CD1c-positive myeloid dendritic cell (primary cell): ENCODE data around the gene SYK.
"Not testable (repeated sequence)": the region's sequence is repeated elsewhere in the genome, so short reads cannot be mapped to it uniquely, and the experiment has no call there.

Source experiments
- DNase-seq: peaks from one replicate; pipeline ENCODE4 v3.0.0-alpha.2; 2016; ENCODE audit errors: extremely low spot score

The SYK gene

DNA sequence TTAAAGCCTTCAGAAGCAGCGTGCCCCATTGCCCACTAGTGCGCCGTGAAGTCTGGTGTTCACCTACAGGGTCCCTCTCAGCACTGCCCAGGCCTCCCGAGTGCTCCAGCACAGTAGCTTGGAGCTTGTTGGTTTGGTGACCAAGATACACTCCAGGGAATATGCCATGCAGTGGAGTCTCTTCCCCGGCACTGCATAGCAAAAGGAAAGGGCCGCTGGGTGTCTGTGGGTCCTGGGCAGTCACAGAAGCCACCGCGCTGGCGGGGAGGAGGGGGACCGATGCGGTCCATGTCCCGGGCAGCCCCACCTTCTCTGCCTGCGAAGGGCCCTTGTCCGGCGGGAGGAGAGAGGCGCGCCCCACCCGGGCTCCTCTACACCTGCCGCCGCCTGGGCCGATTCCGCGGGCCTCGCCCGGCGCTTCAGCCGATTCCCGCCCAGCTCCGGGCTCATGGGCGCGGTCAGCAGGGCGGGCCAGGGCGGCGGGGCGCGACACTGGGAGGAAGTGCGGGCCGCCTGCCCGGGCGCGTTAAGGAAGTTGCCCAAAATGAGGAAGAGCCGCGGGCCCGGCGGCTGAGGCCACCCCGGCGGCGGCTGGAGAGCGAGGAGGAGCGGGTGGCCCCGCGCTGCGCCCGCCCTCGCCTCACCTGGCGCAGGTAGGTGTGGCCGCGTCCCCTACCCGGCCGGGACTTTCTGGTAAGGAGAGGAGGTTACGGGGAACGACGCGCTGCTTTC lies at the start of gene SYK:
TSS of gene SYK (plus strand) at position 579 of the 732 bp plus-strand sequence. CDS start 42,080 bp downstream, outside the sequence.
- peak; percentile 93 for DNase-seq

DNA sequence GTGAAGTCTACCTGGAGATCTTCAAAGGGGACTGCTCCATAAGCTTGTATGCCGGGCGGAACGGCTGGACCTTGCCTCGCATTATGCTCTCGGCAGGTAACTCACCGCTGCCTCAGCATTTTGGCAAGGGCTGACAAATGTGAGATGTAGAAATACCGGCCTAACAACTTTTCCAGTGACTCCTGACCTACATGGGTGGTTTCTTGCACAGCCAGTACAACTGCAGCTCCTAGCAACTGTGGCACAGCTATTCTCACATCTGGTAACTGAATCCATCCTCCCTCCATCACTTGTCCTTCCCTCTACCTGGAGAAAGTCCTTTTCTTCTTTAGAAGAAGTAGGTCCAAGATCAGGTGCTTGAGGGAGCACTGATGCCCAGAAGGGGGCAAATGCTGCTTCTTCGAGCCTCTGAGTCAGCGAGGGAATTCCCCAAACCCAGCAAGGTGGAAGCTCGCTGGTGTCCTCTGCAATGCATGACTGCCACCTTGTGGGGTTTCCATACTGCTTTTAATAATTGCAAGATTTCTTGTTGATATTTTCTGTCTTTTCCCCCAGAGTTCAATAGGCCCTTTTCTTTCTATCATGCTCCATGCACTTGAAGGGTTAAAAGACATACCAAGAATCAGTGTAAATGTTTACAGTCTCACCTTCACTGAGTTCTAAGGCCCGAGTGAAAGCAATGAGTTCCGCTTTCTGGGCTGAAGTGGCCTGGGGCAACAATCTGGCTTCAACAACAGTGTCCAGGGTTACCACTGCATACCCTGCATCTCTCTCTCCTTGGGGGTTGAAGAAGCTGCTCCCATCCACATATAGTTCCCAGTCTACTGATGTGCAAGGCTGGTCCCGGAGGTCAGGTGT lies 45.9 kb upstream of the SYK start:
- peak; percentile 73 for DNase-seq

DNA sequence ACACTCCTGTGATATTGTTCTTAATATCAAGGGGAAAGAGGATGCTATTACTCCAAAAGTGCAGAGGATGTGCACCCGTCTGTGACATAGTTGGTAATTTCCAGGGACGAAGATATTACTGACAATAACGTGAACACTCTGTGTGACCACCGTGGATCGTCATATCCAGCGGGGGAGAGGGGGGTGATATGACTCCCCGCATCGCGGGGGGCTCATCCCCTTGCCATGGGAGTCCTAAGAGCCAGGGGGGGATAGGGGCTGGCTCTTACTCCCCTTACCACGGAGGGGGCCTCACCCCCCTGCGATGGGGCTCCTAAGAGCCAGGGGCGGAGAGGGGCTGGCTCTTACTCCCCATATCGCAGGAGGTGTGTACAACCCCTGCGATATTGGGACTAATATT lies 41.0 kb upstream of the SYK start:
- DNase-seq = not testable (repeated sequence)

DNA sequence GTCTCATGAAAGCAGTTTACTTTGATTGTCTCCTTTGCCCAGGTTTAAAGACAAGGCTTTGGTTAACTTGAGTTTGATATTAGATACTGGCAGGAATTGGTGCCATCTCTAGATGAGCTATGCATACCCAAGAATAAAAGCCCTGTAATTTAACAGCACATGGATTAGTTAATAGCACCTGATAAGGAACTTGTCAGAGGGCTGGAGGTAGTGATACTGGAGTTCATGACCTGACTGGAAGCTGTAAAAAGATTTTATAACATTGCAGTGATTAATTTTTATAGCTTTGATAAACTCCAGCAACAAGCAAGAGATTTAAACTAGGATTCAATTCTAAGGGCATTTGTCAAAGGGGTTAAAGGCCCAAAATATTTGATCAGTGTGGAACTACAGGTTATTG lies 34.9 kb upstream of the SYK start:
- no peak for DNase-seq

DNA sequence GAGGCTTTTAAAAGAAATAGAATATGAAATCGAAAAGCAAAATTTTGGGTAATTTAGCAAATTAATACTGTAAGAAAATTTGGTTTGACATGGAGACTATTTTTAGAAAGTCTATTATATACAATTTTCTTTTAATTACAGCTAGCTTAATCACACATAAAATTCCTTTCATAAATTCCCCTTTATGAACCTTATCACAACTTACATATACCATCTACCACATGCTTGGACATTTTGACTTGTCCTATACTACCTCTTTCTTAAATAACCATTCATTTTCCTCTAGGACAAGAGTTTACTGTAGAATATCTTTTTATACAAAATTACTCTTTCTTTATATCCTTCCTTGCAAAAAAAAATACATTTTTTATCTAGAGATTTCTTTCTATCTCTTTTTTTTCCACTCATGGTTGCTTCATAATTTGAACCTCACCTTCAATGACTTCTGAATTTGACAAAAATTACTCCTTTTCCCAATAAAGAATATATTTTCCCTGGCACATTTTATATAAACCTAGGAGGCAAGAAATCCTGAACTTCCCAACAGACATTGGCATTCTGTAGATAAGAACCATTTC lies 34.0 kb upstream of the SYK start:
- DNase-seq = no peak

DNA sequence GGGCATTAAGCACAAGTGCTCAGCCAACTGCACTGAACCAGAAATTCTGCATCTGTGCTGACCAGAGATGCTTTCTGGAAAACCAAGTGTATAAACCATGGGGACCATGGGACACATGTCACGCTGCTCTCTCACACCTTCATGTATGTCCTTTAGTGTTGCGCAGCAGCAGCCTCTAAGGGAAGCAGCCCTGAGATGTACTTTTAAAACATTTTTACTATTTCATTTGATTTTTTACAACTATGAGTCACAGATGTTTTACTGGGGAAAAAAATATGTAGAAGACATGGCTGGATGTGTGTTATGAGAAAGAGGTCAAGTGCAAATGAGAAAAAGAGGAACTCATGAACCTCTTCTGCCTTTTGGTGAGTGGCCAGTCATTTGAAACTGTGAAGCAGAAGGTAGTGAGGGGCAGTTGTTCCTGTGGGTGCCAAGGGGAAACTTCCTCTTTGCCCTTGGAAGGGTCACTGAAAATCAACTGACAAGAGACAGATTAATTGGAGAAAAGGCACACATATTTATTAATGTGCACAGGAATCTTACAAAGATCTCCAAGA lies 31.4 kb upstream of the SYK start:
- DNase-seq = peak; percentile 85

DNA sequence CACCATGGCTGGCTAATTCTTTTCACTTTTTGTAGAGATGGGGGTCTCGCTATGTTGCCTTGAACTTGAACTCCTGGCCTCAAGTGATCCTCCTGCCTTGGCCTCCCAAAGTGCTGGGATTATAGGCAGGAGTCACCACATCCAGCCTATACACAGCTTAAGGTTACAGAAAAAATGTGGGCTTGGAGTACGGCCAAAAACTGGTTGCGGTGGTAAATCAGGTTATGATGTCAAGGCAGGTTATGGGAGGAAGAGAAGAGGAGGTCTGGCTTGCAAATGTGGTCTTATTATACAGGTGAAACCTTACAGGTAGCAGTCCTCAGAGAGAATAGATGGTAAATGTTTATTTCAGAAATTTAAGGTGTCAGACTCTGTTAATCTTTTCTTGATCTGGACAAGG lies 30.7 kb upstream of the SYK start:
- no peak for DNase-seq

DNA sequence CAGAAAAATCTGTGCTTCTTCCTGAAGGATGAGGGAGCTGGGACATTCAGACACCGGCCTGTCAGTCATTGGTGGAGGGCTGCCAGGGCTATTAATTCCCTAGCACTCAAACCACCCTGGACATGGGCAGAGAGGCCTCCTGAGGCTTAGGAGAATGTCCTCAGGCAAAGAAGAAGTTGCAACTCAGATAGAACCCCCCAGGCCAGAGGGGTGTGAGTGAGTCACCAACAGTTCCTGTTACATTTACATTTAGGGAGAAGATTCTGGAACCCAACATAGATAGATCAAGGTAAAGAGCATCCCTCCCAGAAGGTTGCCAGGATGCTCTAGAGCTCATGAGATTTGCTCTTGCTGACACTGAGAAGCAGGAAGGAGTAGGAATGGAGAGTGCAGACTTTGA lies 29.2 kb upstream of the SYK start:
- peak; percentile 63 for DNase-seq

DNA sequence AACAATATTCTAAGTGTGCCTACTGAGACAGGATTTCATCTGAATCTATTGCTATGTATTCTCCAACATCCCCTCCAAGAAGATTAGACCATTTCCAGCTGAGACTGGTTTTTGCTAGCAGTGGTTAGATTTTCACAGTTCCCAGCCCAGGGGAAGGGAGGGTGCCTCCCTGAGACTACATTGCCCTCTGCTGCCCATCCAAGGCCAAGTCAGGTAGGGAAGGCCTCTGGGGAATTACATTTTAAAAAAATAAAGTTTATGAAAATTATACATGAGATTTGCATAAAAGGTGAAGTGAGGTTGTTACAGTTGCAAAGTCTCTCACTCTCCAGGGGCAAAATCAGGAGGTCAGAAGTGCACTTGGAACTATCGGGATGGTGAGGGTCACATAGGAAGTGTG lies 28.0 kb upstream of the SYK start:
- DNase-seq = peak; percentile 25

DNA sequence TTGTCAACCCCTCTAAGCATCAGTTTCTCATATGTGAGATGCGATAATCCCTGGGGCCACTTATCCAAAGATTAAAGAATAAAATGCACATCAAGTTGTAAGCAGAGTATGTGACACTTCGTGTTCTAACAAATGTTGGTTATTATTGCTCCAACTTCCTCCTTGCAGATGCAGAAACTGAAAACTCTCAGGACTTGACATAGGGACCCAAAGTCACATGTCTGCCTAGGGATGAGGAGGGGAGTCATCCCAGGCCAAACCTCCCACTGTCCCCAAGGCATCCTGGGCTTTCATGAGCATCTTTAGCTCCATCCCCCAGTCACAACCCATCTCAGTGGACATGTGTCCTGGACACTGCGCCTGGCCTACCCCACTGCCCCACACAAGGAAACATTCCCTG lies 27.5 kb upstream of the SYK start:
- DNase-seq = peak; percentile 46

DNA sequence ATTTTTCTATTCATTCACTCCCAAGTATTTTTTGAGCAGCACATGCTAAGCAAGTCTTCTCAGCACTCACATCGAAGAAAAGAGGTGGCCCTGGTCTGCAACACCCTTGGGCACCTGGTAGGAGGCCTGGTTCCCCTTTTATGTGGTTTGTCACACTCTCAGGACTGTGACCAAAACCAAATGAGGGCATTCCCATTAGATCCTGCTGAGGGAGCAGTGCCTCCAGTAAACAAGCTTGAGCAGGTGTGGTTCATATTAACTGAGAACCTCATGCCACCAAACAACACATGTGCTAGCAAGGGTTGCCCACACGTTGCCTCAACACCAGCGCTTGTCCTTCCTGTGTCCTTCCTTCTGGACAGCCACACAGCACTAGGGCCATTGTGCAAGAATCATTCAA lies 26.9 kb upstream of the SYK start:
- DNase-seq = peak; percentile 74

DNA sequence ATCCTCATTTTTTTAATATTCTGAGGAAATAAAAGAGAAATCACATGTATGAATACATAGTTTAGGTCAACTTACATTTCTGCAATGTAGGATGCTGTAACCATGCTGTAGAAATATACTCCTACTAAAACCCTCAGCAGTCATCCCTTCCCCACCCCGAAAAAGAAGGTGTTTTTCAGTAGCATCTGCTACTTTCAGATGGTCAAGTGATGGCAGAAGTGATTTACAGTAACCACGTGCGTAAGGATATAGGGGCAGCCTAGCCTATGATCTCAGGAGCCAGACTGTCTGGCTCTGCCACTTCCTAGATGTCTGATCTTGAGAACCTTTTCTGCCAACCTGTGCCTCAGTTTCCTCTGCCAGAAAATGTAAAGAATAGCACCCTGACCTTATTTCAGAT lies 26.0 kb upstream of the SYK start:
- DNase-seq = no peak

DNA sequence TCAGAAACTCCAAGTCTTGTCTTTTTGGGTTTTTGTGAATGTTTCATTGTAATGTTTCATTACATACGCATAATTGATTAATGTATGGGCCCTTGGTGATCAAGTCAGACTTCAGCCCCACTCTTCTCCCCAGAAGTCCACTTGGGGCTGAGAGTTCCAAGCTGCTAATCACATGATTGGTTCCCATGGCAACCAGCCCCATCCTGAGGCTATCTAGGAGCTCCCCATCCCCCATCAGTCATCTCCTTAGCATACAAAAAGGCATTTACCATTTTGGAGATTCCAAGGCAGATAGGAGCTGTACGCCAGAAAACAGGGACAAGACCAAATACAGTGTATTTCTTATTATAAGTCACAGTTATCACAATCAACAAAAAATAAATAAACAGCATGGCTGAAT lies 22.9 kb upstream of the SYK start:
- DNase-seq = no peak

DNA sequence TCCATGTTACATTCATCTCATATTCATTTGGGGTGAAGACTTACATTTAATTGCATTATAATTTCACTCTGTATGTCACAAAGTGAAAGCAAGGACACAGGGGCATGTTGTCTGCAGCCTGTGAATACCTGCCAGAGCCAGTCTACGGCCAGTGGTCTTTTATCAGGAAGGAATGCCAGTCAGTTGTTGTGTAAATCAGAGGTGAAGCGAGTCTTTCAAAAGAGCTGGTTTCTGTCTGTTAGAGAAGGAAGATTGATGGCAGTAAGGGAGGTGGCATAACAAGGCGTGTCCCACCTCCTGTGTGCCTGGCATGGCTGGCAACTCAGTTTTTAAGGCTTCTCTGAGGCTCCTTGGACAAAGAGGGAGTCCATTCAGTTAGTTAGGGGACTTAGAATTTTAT lies 18.1 kb upstream of the SYK start:
- no peak for DNase-seq

DNA sequence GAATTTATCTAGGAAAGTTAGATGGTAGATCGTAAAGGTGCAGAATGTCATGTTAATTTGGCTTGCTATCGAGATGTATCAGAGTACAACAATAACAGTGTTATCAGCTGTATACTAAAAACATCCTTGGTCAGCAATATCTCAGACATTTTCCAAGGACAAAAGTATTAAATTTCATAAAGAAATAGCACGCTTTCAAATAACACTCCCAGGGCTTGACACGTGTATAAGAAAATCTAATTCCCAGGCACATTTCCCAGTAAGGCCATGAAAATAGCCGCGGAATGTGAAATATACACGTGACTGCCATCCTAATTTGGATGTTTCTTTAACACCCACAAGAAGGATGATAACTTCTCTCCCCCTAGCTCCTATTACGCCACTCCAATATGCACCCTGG lies 17.7 kb upstream of the SYK start:
- DNase-seq = no peak

DNA sequence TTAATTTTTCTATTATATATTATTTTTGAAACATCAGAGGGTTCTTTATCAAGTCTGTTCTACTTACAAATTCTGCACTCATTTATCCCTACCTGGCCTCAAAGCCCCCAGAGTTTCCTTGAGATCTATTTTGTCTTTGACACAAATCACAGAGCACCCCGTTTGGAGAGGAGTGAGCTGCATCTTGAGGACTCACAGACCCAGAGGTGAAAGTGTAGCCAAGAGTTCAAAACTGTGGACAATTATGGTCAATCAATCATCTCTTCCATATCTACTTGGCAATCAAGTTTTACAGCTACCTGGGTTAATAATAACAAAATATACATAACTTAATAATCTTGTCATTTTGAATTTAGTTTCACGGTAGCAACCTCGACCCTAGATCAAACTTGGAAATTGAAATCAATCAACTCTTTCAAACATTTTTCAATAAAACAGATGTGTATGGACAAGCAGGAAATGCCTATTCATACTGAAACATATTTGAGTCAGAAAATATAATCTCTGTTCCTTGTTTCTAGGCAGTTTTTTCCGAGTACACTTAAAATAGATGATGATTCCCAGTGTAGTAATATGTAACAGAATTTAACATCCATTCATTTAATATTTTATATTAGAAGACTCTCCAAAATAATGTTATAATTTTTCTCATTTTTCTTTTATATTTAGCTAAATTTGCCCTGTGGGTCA lies 13.7 kb upstream of the SYK start:
- DNase-seq = peak; percentile 85

DNA sequence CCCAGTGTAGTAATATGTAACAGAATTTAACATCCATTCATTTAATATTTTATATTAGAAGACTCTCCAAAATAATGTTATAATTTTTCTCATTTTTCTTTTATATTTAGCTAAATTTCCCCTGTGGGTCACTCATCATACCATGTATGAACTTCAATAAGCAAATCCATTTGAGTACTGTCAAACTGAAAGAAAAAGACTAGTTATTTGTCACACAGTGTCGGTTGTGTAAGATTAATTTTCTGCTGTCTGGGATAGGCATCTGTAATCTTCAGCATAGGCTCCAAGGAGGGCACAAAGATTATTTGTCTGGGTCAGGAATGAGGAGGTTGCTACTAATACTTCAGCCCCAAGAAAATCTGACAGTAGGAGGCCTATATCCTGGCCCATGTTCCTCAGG lies 13.1 kb upstream of the SYK start:
- DNase-seq = peak; percentile 46

DNA sequence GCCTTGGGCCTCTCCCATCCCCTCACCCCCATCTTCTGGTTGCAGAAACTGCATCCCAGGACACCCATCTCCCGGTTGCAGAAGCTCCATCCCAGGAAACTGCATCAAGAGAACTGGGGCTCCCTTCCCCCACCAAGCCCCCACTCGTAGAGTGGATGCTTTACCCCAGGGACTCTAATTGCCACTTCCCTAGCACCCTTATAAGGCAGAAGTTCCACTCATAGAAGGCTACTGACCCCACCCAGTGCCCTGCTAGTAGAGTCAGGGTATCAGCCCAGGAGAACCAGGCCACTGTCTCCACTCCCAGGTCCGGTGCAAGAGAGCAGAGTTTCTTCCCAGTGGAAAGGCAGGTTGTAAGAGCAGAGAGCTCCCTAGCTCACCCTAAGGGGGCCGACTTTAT lies 12.2 kb upstream of the SYK start:
- DNase-seq = no peak

DNA sequence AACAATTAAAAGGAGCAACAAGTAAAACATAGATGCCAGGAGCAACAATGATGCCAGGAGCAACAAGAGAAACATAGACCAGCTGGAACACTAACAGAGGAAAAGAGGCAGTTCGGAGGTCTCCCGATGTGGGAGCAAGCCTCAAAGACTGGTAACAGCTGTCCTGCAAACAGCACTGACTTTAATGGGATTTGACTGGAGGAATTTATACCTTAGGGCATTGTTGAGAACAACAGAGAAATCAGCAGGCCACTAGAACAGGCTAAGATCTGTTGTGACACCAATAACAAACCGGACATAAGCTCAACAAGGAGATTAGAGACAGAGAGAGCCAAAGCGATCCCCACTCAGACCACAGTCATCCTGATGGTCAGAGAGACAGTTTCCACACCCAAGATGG lies 11.8 kb upstream of the SYK start:
- DNase-seq = no peak

DNA sequence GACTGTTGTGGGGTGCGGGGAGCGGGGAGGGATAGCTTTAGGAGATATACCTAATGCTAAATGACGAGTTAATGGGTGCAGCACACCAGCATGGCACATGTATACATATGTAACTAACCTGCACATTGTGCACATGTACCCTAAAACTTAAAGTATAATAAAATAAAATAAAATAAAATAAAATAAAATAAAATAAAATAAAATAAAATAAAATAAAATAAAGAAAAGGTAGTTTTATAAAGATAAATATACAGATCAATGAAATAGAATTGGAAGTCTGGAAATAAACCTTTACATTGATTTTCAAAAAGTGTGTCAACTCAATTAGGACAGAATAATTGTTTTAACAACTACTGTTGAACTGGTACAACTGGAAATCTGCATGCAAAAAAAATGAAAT lies 8.6 kb upstream of the SYK start:
- DNase-seq = not testable (repeated sequence)

DNA sequence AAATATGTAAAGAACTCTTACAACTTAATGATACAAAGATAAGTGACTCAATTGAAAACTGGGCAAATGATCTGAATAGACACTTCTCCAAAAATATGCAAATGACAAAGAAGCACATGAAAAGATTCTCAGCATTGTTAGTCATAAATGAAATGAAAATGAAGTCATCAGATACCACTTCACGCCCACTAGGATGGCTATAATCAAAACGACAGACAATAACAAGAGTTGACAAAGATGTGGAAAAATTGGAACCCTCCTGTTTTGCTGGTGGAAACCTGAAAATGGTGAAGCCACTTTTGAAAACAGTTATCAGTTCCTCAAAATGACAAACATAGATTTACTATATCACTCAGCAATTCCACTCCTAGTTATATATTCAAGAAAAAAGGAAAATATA lies 7.9 kb upstream of the SYK start:
- DNase-seq = peak; percentile 87

DNA sequence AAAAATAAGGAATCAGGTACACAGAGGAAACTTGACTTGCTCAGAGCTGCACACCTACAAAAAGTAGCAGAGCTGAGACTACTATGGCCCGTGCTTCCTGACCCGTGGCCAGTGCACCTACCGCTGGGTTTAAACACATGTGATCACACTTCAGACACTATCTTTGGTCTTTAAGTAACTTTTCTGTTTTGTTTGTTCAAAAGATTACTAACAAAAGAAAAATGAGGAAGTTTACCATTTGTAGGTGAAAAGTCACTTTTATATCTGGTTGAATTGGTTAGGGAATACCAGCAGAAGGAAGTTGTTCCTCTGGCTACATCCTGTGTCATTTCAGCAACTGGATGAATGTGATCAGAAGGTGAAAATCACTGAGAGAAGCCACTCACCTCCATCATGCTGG lies 6.5 kb upstream of the SYK start:
- DNase-seq = peak; percentile 74
